ENCODE measurements around the gene KRT6A.

DNA sequence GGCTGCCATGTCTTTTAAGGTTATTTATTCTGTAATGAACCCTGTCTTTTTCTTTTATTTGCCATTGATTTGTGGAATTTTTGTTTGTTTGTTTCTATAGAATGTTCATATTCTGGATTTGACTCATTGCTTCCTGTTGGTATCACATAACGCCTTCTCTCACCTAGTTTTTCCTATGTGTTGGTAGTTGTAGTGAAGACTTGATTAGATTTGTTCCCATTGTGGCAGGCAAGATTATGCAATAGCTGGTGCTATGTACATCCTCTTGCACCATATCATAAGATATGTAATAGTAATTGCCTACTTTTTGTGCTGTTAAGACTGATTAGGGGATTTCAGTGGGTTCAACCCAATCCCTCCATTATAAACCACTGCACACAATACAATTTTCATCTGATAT, 37.2 kb downstream of the KRT6A start:
- TF ChIP-seq EP300 (IDR thresholded peaks at IDR 0.05) (no peak), CTCF (IDR thresholded peaks at IDR 0.05) (no peak), POLR2A (IDR thresholded peaks at IDR 0.05) (no peak)
